Neural progenitor cell (in vitro differentiated cells): ENCODE results near the gene ZFP28. TPM values are rescaled to one million over a fixed set of nuclear protein-coding genes. Genes with fewer than 3 reads are reported as not detected.

ENCODE experiments used
- DNase-seq: peaks from one replicate; pipeline ENCODE4 v3.0.0-alpha.2; 2016; ENCODE audit warnings: low spot score
- H2AFZ ChIP-seq: fragments of 200-600 bp; sonication (generic); replicated peaks from 2 replicates; pipeline ENCODE4 v1.6.1; 2016; ENCODE audit warnings: antibody characterized with exemption
- H3F3A ChIP-seq: fragments of 200-600 bp; sonication (generic); 2 replicates; pipeline ENCODE4 v1.6.1; 2016; ENCODE audit warnings: antibody characterized with exemption, low read depth
- H3K27ac ChIP-seq: fragments of 200-600 bp; sonication (generic); 2 replicates; pipeline ENCODE4 v1.5.1; 2016; ENCODE audit warnings: mild to moderate bottlenecking
- H3K27me3 ChIP-seq: fragments of 200-600 bp; sonication (generic); 2 replicates; pipeline ENCODE4 v1.6.1; 2016; ENCODE audit warnings: mild to moderate bottlenecking, moderate library complexity
- H3K36me3 ChIP-seq: fragments of 200-600 bp; sonication (generic); 2 replicates; pipeline ENCODE4 v1.5.1; 2016
- H3K4me1 ChIP-seq: fragments of 200-600 bp; sonication (generic); 2 replicates; pipeline ENCODE4 v1.6.1; 2016; ENCODE audit warnings: mixed run types
- H3K4me2 ChIP-seq: fragments of 200-600 bp; sonication (generic); 2 replicates; pipeline ENCODE4 v1.6.1; 2016
- H3K4me3 ChIP-seq: fragments of 200-600 bp; sonication (generic); 2 replicates; pipeline ENCODE4 v1.5.1; 2016
- H3K79me2 ChIP-seq: fragments of 200-600 bp; sonication (generic); 2 replicates; pipeline ENCODE4 v1.6.1; 2016; ENCODE audit warnings: low read depth
- H3K9ac ChIP-seq: fragments of 200-600 bp; sonication (generic); 2 replicates; pipeline ENCODE4 v1.6.1; 2016
- H3K9me3 ChIP-seq: fragments of 200-600 bp; sonication (generic); 2 replicates; pipeline ENCODE4 v1.5.1; 2016; ENCODE audit warnings: low read depth
- H4K20me1 ChIP-seq: fragments of 200-600 bp; sonication (generic); 2 replicates; pipeline ENCODE4 v1.6.1; 2016; ENCODE audit warnings: low read depth
- H3K27ac Mint-ChIP-seq: 3 replicates; pipeline ENCODE4 v1.8.0; 2021; ENCODE audit warnings: mixed read lengths
- H3K27me3 Mint-ChIP-seq: 2 replicates; pipeline ENCODE4 v1.8.0; 2022; ENCODE audit warnings: low read depth, mild to moderate bottlenecking, inconsistent platforms, moderate library complexity, mixed read lengths; ENCODE audit not compliant: insufficient read depth
- H3K36me3 Mint-ChIP-seq: 3 replicates; pipeline ENCODE4 v1.8.0; 2021; ENCODE audit warnings: mixed read lengths
- H3K4me1 Mint-ChIP-seq: 3 replicates; pipeline ENCODE4 v1.8.0; 2021; ENCODE audit warnings: mixed read lengths
- H3K4me3 Mint-ChIP-seq: 3 replicates; pipeline ENCODE4 v1.8.0; 2021; ENCODE audit warnings: mild to moderate bottlenecking, moderate library complexity, mixed read lengths
- H3K9me3 Mint-ChIP-seq: 3 replicates; pipeline ENCODE4 v1.8.0; 2020; ENCODE audit warnings: mixed read lengths
- CTCF ChIP-seq: fragments of 200-600 bp; sonication (generic); IDR thresholded peaks from 2 replicates; pipeline ENCODE4 v1.5.1; 2017; ENCODE audit warnings: antibody characterized with exemption, mild to moderate bottlenecking
- EZH2 ChIP-seq: fragments of 200-600 bp; sonication (generic); IDR thresholded peaks from 2 replicates; pipeline ENCODE4 v1.6.1; 2017; ENCODE audit warnings: antibody characterized with exemption, mild to moderate bottlenecking, moderate library complexity
- EZH2phosphoT487 ChIP-seq: fragments of 200-600 bp; sonication (generic); IDR thresholded peaks from 2 replicates; pipeline ENCODE4 v1.6.1; 2017; ENCODE audit warnings: antibody characterized with exemption
- total RNA-seq: library from RNA; depleted of rRNA; stranded (reverse); fragments of >200 nt; gene quantifications from 2 replicates; pipeline ENCODE4 v1.2.3, GENCODE V29; 2015; ENCODE audit warnings: low replicate concordance

Gene ZFP28
- total RNA-seq, 1 donor from 2014 or later, result 11.2 TPM

DNA sequence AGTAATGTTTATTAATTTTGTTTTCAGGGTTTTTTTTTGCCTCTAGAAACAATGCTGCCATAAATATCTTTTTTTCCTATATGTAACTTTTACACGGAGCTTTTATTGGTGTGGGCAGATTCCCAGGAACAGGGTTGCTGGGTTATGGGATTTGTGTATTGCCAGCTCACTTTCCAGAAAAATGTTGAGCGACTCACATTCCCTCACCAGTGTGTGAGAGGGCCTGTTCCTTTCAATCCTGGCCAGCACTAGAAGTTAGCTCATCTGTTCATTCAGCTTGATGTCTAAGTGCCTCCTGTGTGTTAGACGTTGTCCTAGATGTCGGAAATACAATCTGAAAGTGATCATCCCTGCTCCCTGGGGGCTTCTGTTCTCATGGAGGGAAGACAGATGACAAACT is 58.9 kb downstream of the ZFP28 start:
- Histone ChIP-seq H3K9ac (no peak overlapping the region), H4K20me1 (no peaks in the 10 kb centered on the region), H3K27ac (no peak overlapping the region), H3K27me3 (no peaks in the 10 kb centered on the region), H3F3A (no peaks in the 10 kb centered on the region), H3K4me1 (peaks cover 3% of the 10 kb centered on the region), H3K4me3 (no peak overlapping the region), H3K36me3 (peaks cover 15% of the 10 kb centered on the region), H3K9me3 (no peaks in the 10 kb centered on the region), H3K4me2 (no peak overlapping the region), H3K79me2 (peaks cover 68% of the 10 kb centered on the region), H2AFZ (no peak overlapping the region)
- Mint-ChIP-seq H3K36me3 (peaks cover 64% of the 10 kb centered on the region), H3K27me3 (peaks cover 9% of the 10 kb centered on the region), H3K27ac (no peak overlapping the region), H3K9me3 (peaks cover 83% of the 10 kb centered on the region), H3K4me1 (peaks cover 8% of the 10 kb centered on the region), H3K4me3 (no peak overlapping the region)
- TF ChIP-seq EZH2phosphoT487, result no peak
- TF ChIP-seq CTCF, result no peak
- TF ChIP-seq EZH2, result no peak
- no peak for DNase-seq

DNA sequence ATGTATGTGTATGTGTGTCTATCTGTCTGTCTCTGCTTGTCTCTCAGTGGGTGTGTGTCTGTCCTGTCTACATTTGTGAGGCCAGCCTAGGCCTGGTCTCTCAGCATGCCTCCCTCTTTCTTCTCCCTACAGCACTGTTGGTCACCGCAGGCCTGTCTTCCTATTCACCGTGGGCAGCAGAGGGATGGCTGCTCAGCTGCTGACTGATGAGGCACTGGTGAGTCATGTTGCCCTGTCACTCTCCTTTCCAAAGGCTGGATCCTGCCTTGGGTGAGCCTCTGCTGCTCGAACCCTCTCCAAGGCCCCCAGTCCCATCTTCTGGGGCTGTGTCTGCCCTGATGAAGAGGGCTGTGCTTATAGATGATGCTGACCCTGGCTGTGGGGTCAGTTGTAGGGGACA is 62.6 kb downstream of the ZFP28 start:
- H3K27ac Mint-ChIP-seq, result no peak overlapping the region
- peaks cover 90% of the 10 kb centered on the region for H3K9me3 Mint-ChIP-seq

GRCh38 chr19:56603829-56604228 is 65.1 kb downstream of the ZFP28 start:
- H3K36me3 Mint-ChIP-seq, result peaks cover 86% of the 10 kb centered on the region
- no peak overlapping the region for H2AFZ ChIP-seq
- no peaks in the 10 kb centered on the region for H3K4me1 ChIP-seq
- no peaks in the 10 kb centered on the region for H3K27me3 ChIP-seq
- H3K27me3 Mint-ChIP-seq, result peaks cover 6% of the 10 kb centered on the region
- no peak overlapping the region for H3K9ac ChIP-seq
- no peak for TF ChIP-seq CTCF
- TF ChIP-seq EZH2, result no peak
- TF ChIP-seq EZH2phosphoT487, result no peak
- peaks cover 92% of the 10 kb centered on the region for H3K79me2 ChIP-seq
- no peak overlapping the region for H3K27ac Mint-ChIP-seq
- peaks cover 24% of the 10 kb centered on the region for H3K36me3 ChIP-seq
- H3K9me3 Mint-ChIP-seq, result peaks cover 90% of the 10 kb centered on the region
- no peak overlapping the region for H3K4me2 ChIP-seq
- H3K4me1 Mint-ChIP-seq, result no peaks in the 10 kb centered on the region
- no peaks in the 10 kb centered on the region for H4K20me1 ChIP-seq
- H3K27ac ChIP-seq, result no peak overlapping the region
- no peak overlapping the region for H3K4me3 Mint-ChIP-seq
- H3K4me3 ChIP-seq, result no peak overlapping the region
- H3K9me3 ChIP-seq, result peaks cover 10% of the 10 kb centered on the region
- no peaks in the 10 kb centered on the region for H3F3A ChIP-seq
- no peak for DNase-seq

More for the DNA sequence above, 62.6 kb downstream of the ZFP28 start:
- Histone ChIP-seq H4K20me1 (no peaks in the 10 kb centered on the region), H3K36me3 (peaks cover 32% of the 10 kb centered on the region), H3K27ac (no peak overlapping the region), H3K79me2 (peaks cover 92% of the 10 kb centered on the region), H2AFZ (no peak overlapping the region), H3F3A (no peaks in the 10 kb centered on the region), H3K4me1 (no peaks in the 10 kb centered on the region), H3K27me3 (no peaks in the 10 kb centered on the region), H3K9ac (no peak overlapping the region), H3K4me2 (no peak overlapping the region), H3K4me3 (no peak overlapping the region), H3K9me3 (peaks cover 10% of the 10 kb centered on the region)
- peaks cover 88% of the 10 kb centered on the region for H3K36me3 Mint-ChIP-seq
- H3K27me3 Mint-ChIP-seq, result peaks cover 4% of the 10 kb centered on the region
- H3K4me3 Mint-ChIP-seq, result no peak overlapping the region
- no peak for TF ChIP-seq EZH2
- no peak for TF ChIP-seq CTCF
- TF ChIP-seq EZH2phosphoT487, result no peak
- no peak for DNase-seq
- no peaks in the 10 kb centered on the region for H3K4me1 Mint-ChIP-seq

Other genes with a start within 250 kb of the ZFP28 start
- 1.6 and 7.8 TPM in 2 replicates for gene ZSCAN5A, start 224.1 kb upstream of the ZFP28 start, total RNA-seq
- 2.5 and 4.0 TPM in 2 replicates for gene ZNF582, start 145.4 kb upstream of the ZFP28 start, total RNA-seq
- gene ZNF583, start 134.6 kb upstream of the ZFP28 start, total RNA-seq, result 4.5 and 7.7 TPM in 2 replicates
- 8.0 and 8.6 TPM in 2 replicates for gene ZNF667, start 61.6 kb upstream of the ZFP28 start, total RNA-seq
- gene ZNF471, start 31.1 kb upstream of the ZFP28 start, total RNA-seq, result 1.4 and 1.9 TPM in 2 replicates
- gene ZNF470, start 28.5 kb downstream of the ZFP28 start, total RNA-seq, result 6.5 and 6.7 TPM in 2 replicates
- gene ZNF71, start 56.4 kb downstream of the ZFP28 start, total RNA-seq, result 9.3 and 16.2 TPM in 2 replicates
- gene SMIM17, start 104.2 kb downstream of the ZFP28 start, total RNA-seq, result 2.1 and 2.4 TPM in 2 replicates
- not detected in 2 replicates for gene ZNF835, start 132.8 kb downstream of the ZFP28 start, total RNA-seq